Testis (tissue), 3 donors: ENCODE data around the gene RACK1. TPM values are rescaled to one million over a fixed set of nuclear protein-coding genes. Genes with fewer than 3 reads are reported as not detected.

Experiments
- DNase-seq: peaks from one replicate; pipeline ENCODE4 v3.0.0-alpha.2; 2019
- H3K27ac ChIP-seq, 2 donors: fragments of 200-600 bp; sonication (generic); one replicate each; pipeline ENCODE4 v1.5.1; 2019
- H3K27me3 ChIP-seq: fragments of 200-600 bp; sonication (generic); one replicate; pipeline ENCODE4 v1.5.1; 2019
- H3K36me3 ChIP-seq: fragments of 200-600 bp; sonication (generic); one replicate; pipeline ENCODE4 v1.5.1; 2017; ENCODE audit warnings: low read depth; ENCODE audit errors: missing control alignments
- H3K4me1 ChIP-seq: fragments of 200-600 bp; sonication (generic); one replicate; pipeline ENCODE4 v1.5.1; 2019
- H3K4me3 ChIP-seq, 2 donors: fragments of 200-600 bp; sonication (generic); one replicate each; pipeline ENCODE4 v1.5.1; 2017 to 2019
- H3K9me3 ChIP-seq: fragments of 200-600 bp; sonication (generic); one replicate; pipeline ENCODE4 v1.5.1; 2017
- POLR2A ChIP-seq: fragments of 450-650 bp; IDR thresholded peaks from one replicate; pipeline ENCODE4 v1.6.1; 2017; ENCODE audit warnings: antibody characterized with exemption, mild to moderate bottlenecking, moderate library complexity
- WGBS, 2 donors: methylation state at CpG; one replicate each; pipeline ENCODE4 v1.1.5; 2018; 5-methylcytosine and 5-hydroxymethylcytosine counted together
- intact Hi-C: fragments of 100-400 bp; cut with DNase I; formaldehyde crosslinking; loops from one replicate; pipeline ENCODE4 v1.15.1; 2023; ENCODE audit warnings: low total_unique reads
- polyA plus RNA-seq: library from polyadenylated mRNA; stranded (reverse); fragments of 350-450 nt; fragmentation: Illumina TruSeq; extraction: RNeasy Lipid Tissue Mini Kit (QIAGEN cat#74804); gene quantifications from one replicate; pipeline ENCODE4 v1.2.3, GENCODE V29; 2014; ENCODE audit warnings: low read depth, low replicate concordance; ENCODE audit not compliant: insufficient read depth
- total RNA-seq, 2 donors: library from RNA; depleted of rRNA; stranded (reverse); fragments of >200 nt; gene quantifications; one replicate each; pipeline ENCODE4 v1.2.3, GENCODE V29; 2016
- TF ChIP-seq, protein P1 (sequence below), 3 experiments: fragments of 450-650 bp in 2 of 3; fragments of 200-600 bp in 1 of 3; sonication (generic) in 1 of 3; IDR thresholded peaks; one replicate each; pipeline ENCODE4 v1.5.1; 2016 to 2019; ENCODE audit warnings: antibody characterized with exemption in 3 of 3, mild to moderate bottlenecking in 2 of 3, moderate library complexity in 1 of 3

The RACK1 gene
- total and polyA plus RNA-seq, 3 donors from 2014 or later = 777 to 1,606 (median 1,149) TPM

DNA sequence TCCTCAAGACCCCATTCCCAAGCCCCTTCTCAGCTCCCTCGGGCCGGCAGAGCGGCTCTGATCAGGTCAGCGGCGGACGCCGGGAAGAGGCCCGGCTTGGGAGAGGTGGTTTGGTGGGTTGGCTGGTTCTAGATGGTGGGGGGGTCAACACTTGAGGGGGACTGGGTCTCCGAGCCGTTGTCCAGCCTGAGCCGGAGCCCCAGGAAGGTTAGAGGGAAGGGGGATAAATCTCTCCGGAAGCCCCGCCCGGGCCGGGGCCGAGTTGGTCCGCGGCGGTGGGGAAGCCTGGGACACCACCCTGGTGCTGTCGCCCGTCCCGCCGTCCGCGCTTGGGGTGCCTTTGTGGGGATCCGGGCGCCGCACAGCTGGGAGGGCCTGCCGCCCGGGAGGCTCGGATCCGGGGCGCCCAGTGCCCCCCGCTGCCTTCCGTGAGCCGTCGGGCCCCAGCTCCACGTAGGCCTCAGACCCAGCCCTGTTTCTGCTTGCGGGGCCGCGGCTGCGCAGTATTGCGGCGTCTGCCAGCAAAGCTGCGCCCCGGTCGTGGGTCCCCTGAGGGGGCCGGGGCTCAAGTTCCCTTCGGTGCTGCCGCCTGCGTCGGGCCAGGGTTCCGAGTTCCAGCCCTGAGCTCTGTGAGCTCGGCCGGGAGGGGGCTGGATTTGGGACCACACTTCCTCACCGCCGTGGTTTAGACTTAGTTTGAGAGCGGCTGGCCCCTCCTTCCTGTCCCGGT is 17.8 kb upstream of the RACK1 start:
- H3K27me3 ChIP-seq = no peaks in the 10 kb centered on the region
- intact Hi-C loops = loop anchor here (5.0 kb wide), 1 partner anchor 69 kb away; no protein-coding TSS in a partner anchor
- peaks cover 14% of the 10 kb centered on the region for H3K4me1 ChIP-seq
- TF ChIP-seq POLR2A = no peak
- TF ChIP-seq, protein P1, sequence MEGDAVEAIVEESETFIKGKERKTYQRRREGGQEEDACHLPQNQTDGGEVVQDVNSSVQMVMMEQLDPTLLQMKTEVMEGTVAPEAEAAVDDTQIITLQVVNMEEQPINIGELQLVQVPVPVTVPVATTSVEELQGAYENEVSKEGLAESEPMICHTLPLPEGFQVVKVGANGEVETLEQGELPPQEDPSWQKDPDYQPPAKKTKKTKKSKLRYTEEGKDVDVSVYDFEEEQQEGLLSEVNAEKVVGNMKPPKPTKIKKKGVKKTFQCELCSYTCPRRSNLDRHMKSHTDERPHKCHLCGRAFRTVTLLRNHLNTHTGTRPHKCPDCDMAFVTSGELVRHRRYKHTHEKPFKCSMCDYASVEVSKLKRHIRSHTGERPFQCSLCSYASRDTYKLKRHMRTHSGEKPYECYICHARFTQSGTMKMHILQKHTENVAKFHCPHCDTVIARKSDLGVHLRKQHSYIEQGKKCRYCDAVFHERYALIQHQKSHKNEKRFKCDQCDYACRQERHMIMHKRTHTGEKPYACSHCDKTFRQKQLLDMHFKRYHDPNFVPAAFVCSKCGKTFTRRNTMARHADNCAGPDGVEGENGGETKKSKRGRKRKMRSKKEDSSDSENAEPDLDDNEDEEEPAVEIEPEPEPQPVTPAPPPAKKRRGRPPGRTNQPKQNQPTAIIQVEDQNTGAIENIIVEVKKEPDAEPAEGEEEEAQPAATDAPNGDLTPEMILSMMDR (IDR thresholded peaks at IDR 0.05) = no peak
- peak overlapping the region; percentile 99 to 100 for H3K4me3 ChIP-seq
- H3K9me3 ChIP-seq = no peaks in the 10 kb centered on the region
- WGBS, 2 donors = 0% methylated on average over 5 to 51 of the region's 59 CpGs
- H3K27ac ChIP-seq = peak overlapping the region; percentile 99
- peak; percentile 82 for DNase-seq
- no peaks in the 10 kb centered on the region for H3K36me3 ChIP-seq

DNA sequence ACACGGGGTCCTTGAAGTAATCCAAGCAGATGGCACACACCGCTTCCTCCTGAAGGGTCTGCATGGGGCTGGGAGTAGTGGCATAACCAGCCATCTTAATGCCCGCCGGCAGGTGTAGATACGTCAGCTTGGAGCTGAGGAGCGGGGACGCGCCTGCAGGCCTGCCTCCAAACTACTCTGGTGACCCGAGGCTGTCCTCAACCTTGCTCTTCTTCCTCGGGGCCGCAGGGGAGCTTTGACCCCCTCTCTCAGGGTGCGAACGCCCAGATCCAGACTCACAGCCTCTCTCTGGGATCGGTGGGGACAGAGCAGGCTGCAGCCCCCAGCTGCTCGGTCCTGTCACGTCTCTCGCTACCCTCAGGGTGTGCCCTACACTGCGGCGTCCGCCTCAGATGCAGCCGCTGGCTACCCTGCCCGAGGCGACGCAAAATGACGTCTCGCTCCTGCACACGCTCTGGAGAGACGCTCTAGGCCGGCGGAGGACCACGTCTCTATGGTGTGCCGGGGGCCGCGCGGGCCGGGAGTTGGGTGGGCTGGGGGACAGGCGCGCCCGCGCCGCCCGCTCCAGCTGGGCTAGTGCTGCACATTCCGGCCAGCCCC is 17.1 kb upstream of the RACK1 start, which contains the start of gene TRIM52:
TRIM52 (minus strand) TSS at position 424 of the 600 bp plus-strand sequence; CDS start at position 94, 330 bp downstream.
- H3K27me3 ChIP-seq = no peaks in the 10 kb centered on the region
- intact Hi-C loops = loop anchor here (5.0 kb wide), 1 partner anchor 69 kb away; no protein-coding TSS in a partner anchor
- TF ChIP-seq, protein P1 (IDR thresholded peaks at IDR 0.05) = no peak
- peak; percentile 40 for TF ChIP-seq POLR2A
- H3K4me3 ChIP-seq = peak within 1 kb of the TSS; percentile 99 to 100
- peak; percentile 96 for DNase-seq
- H3K27ac ChIP-seq = peak within 1 kb of the TSS; percentile 99
- WGBS, 2 donors = 0 to 1% methylated on average over 2 to 30 of the region's 43 CpGs
- no peaks in the 10 kb centered on the region for H3K36me3 ChIP-seq
- H3K9me3 ChIP-seq = no peaks in the 10 kb centered on the region
- peaks cover 14% of the 10 kb centered on the region for H3K4me1 ChIP-seq

DNA sequence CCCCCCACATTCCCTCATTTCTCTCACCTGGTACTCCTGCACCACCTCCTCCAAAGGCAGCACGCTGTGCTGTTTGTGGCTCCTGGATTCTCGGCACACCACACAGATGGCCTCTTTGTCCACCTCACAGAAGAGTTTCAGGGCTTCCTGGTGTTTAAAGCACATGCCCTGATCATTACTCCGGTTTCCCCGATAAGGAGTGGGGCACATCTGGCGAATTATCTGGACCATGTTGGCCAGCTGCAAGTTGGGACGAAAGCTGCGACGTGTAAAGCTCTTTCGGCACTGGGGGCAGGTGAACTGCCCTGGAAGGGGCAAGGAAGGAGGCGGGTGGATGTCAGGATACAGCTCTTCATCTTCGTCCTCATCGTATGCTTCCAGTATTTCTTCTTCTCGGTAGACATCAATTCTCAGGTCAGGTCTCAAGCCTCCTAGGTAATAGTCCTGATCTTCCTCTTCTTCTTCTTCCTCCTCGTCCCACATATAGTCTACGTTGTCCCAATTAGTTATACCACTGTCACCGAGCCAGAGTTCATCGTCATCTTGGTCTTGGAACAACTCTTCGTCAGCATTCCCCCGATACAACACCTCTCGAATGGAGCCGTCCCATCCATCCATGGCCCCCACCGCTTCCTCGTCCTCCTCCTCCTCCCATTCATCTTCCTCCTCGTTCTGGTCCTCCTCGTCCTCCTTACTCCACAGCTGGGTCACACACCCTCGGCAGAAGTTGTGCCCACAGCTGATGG is 16.4 kb upstream of the RACK1 start:
- Histone ChIP-seq H3K4me1 (peaks cover 14% of the 10 kb centered on the region), H3K9me3 (no peaks in the 10 kb centered on the region), H3K36me3 (no peaks in the 10 kb centered on the region), H3K27ac (peak overlapping the region; percentile 99), H3K27me3 (no peaks in the 10 kb centered on the region), H3K4me3 (peak overlapping the region; percentile 99 to 100)
- TF ChIP-seq, protein P1 (IDR thresholded peaks at IDR 0.05) = no peak
- TF ChIP-seq POLR2A = no peak
- no peak for DNase-seq
- 2 to 3% methylated on average over 26 of the region's 26 CpGs for WGBS, 2 donors
- intact Hi-C loops = loop anchor here (5.0 kb wide), 1 partner anchor 68 kb away; no protein-coding TSS in a partner anchor

DNA sequence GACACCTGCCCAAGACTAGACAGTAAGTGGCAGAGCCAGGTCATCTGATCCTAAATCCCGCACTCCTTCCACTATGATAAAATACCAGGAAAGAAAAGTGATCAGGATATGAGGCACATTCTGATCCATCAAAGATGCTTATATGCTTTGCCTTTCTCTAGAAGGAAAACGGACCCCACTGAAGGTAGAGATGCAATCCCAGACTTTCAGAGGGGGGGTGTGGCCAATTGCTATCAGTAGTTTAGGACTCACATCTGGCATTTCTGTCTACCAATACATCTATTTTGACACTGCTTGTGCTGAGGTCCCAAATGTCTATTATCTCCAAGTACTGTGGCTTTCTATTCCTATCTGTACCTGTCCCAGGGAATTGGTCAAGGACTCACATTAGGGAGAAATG is 15.6 kb upstream of the RACK1 start:
- no peaks in the 10 kb centered on the region for H3K27me3 ChIP-seq
- peak overlapping the region in 1 of 2 donors; percentile 15 for H3K4me3 ChIP-seq
- intact Hi-C loops = no loop called here
- no peak for DNase-seq
- no peak for TF ChIP-seq POLR2A
- TF ChIP-seq, protein P1 (IDR thresholded peaks at IDR 0.05) = no peak
- no peaks in the 10 kb centered on the region for H3K9me3 ChIP-seq
- 29 to 36% methylated on average over 2 of the region's 2 CpGs for WGBS, 2 donors
- H3K27ac ChIP-seq = no peak overlapping the region
- H3K4me1 ChIP-seq = peaks cover 14% of the 10 kb centered on the region
- H3K36me3 ChIP-seq = no peaks in the 10 kb centered on the region
